ENCODE measurements around the gene FAM25A.
A peak's percentile ranks its signal among the peaks of the same experiment; 100 is the strongest.
"Not testable (repeated sequence)": the region's sequence is repeated elsewhere in the genome, so short reads cannot be mapped to it uniquely, and the experiment has no call there.

Gene FAM25A

GRCh38 chr10:87009134-87009696 lies 10.9 kb upstream of the FAM25A start:
- not testable (repeated sequence) for H3K27ac ChIP-seq; H3K27me3 ChIP-seq; H3K9me3 ChIP-seq (replicated peaks in 1 of 11); H4K20me1 ChIP-seq; H3K36me3 ChIP-seq; H3K4me2 ChIP-seq; H3K9ac ChIP-seq; H3K4me3 ChIP-seq; H3K4me1 ChIP-seq

- not testable (repeated sequence) for H3K9ac ChIP-seq; H3K4me3 ChIP-seq; H3K27me3 ChIP-seq; H3K9me3 ChIP-seq (replicated peaks in 1 of 11); H3K36me3 ChIP-seq; H3K4me1 ChIP-seq; H3K27ac ChIP-seq; H4K20me1 ChIP-seq; H3K4me2 ChIP-seq
These were observed 6.6 kb upstream of the FAM25A start for GRCh38 chr10:87013528-87013927.

- H3K4me2 ChIP-seq, H4K20me1 ChIP-seq: not testable (repeated sequence)
These were observed 4.9 kb upstream of the FAM25A start for GRCh38 chr10:87014986-87015716.

GRCh38 chr10:87018127-87018526 lies 2.0 kb upstream of the FAM25A start:
- H3K27ac ChIP-seq; H3K4me1 ChIP-seq; H3K9ac ChIP-seq; H3K4me3 ChIP-seq; H4K20me1 ChIP-seq; H3K27me3 ChIP-seq; H3K9me3 ChIP-seq (replicated peaks in 1 of 11); H3K36me3 ChIP-seq; H3K4me2 ChIP-seq: not testable (repeated sequence)

More at GRCh38 chr10:87014986-87015716, 4.9 kb upstream of the FAM25A start:
- H3K9me3 ChIP-seq (replicated peaks in 1 of 11); H3K4me3 ChIP-seq; H3K27ac ChIP-seq; H3K4me1 ChIP-seq; H3K27me3 ChIP-seq; H3K9ac ChIP-seq; H3K36me3 ChIP-seq: not testable (repeated sequence)

- H3K4me3 ChIP-seq; H4K20me1 ChIP-seq; H3K9ac ChIP-seq; H3K4me2 ChIP-seq; H3K27ac ChIP-seq; H3K4me1 ChIP-seq; H3K36me3 ChIP-seq; H3K27me3 ChIP-seq; H3K9me3 ChIP-seq (replicated peaks in 1 of 11): not testable (repeated sequence)
These were observed 1.0 kb upstream of the FAM25A start for GRCh38 chr10:87019066-87019465.

- not testable (repeated sequence) for H3K9me3 ChIP-seq (replicated peaks in 1 of 11); H3K9ac ChIP-seq; H3K27ac ChIP-seq; H3K27me3 ChIP-seq; H3K4me1 ChIP-seq; H3K4me3 ChIP-seq; H4K20me1 ChIP-seq; H3K36me3 ChIP-seq; H3K4me2 ChIP-seq
These were observed 590 bp upstream of the FAM25A start for GRCh38 chr10:87019504-87019903.

- H3K27ac ChIP-seq = peak overlapping the region in 1 of 11 experiments; percentile 5; a peak in 1 of 22 replicates
- not testable (repeated sequence) for H3K4me3 ChIP-seq; H3K9me3 ChIP-seq (replicated peaks in 1 of 11); H3K27me3 ChIP-seq; H3K9ac ChIP-seq; H3K36me3 ChIP-seq; H4K20me1 ChIP-seq
- H3K4me1 ChIP-seq = peaks cover 0 to 27% (median 9%) of the 10 kb centered on the region in 10 experiments; a peak in 11 of 20 replicates
- peak overlapping the region in 5 of 11 experiments; percentile 42 to 60 (median 45); a peak in 11 of 22 replicates for H3K4me2 ChIP-seq
These were observed 5.3 kb downstream of the FAM25A start for GRCh38 chr10:87025285-87025958.

GRCh38 chr10:87026747-87027508 lies 6.8 kb downstream of the FAM25A start:
- H3K27me3 ChIP-seq, H3K9ac ChIP-seq, H3K4me2 ChIP-seq, H3K36me3 ChIP-seq, H4K20me1 ChIP-seq, H3K27ac ChIP-seq, H3K4me3 ChIP-seq: not testable (repeated sequence)
- Histone ChIP-seq H3K4me1 (peaks cover 0 to 27% (median 9%) of the 10 kb centered on the region in 10 experiments; a peak in 11 of 20 replicates), H3K9me3 (replicated peaks in 1 of 11) (peaks cover 15 to 20% (median 17%) of the 10 kb centered on the region in 11 experiments; a peak in 21 of 22 replicates)

- H3K4me3 ChIP-seq, H3K36me3 ChIP-seq, H3K27ac ChIP-seq, H3K27me3 ChIP-seq, H3K9ac ChIP-seq, H4K20me1 ChIP-seq, H3K4me2 ChIP-seq: not testable (repeated sequence)
- peaks cover 0 to 15% (median 5%) of the 10 kb centered on the region in 10 experiments; a peak in 11 of 20 replicates for H3K4me1 ChIP-seq
- peaks cover 15 to 20% (median 17%) of the 10 kb centered on the region in 11 experiments; a peak in 21 of 22 replicates for H3K9me3 ChIP-seq (replicated peaks in 1 of 11)
These were observed 10.3 kb downstream of the FAM25A start for GRCh38 chr10:87030419-87030818.

Measured in BLaER1 treated with 17β-estradiol and CSF1 and Interleukin-3, amounts not matched to agents 10 nM and 100 nM (cell line).